Stomach (tissue), 4 donors: ENCODE results near the gene UBQLN1.

Source experiments
- POLR2A ChIP-seq, 4 donors: fragments of 450-650 bp; IDR thresholded peaks; one replicate each; pipeline ENCODE4 v1.6.1; 2016; ENCODE audit warnings: antibody characterized with exemption in 4 of 4, control low read depth in 2 of 4, mild to moderate bottlenecking in 1 of 4, moderate library complexity in 1 of 4
- POLR2AphosphoS5 ChIP-seq, 3 donors: sonication (generic); formaldehyde crosslinking; IDR thresholded peaks; one replicate each; pipeline ENCODE4 v1.6.1; 2016; ENCODE audit warnings: antibody characterized with exemption in 3 of 3
- TF ChIP-seq, protein P1 (sequence below), 7 experiments: fragments of 450-650 bp in 4 of 7; fragments of 200-600 bp in 3 of 7; sonication (generic) in 3 of 7; IDR thresholded peaks; one replicate each; pipeline ENCODE4 v1.5.1; 2016 to 2019; ENCODE audit warnings: antibody characterized with exemption in 7 of 7, control low read depth in 2 of 7, mild to moderate bottlenecking in 1 of 7

GRCh38 chr9:83715794-83716193 lies 8.0 kb upstream of the UBQLN1 start:
- TF ChIP-seq, protein P1, sequence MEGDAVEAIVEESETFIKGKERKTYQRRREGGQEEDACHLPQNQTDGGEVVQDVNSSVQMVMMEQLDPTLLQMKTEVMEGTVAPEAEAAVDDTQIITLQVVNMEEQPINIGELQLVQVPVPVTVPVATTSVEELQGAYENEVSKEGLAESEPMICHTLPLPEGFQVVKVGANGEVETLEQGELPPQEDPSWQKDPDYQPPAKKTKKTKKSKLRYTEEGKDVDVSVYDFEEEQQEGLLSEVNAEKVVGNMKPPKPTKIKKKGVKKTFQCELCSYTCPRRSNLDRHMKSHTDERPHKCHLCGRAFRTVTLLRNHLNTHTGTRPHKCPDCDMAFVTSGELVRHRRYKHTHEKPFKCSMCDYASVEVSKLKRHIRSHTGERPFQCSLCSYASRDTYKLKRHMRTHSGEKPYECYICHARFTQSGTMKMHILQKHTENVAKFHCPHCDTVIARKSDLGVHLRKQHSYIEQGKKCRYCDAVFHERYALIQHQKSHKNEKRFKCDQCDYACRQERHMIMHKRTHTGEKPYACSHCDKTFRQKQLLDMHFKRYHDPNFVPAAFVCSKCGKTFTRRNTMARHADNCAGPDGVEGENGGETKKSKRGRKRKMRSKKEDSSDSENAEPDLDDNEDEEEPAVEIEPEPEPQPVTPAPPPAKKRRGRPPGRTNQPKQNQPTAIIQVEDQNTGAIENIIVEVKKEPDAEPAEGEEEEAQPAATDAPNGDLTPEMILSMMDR (IDR thresholded peaks at IDR 0.05) = no peak
- TF ChIP-seq POLR2A (IDR thresholded peaks at IDR 0.05) (no peak), POLR2AphosphoS5 (IDR thresholded peaks at IDR 0.05) (no peak)
